GM12878 (cell line): Measurements from ENCODE around the gene CEACAM6. TPM values are rescaled to one million over a fixed set of nuclear protein-coding genes. Genes with fewer than 3 reads are reported as not detected.

ENCODE experiments used
- ATAC-seq: fragments of 200-7000 bp; cut with Tn5 transposase; 3 replicates; pipeline ENCODE4 v1.9.1; 2020; ENCODE audit warnings: mild to moderate bottlenecking, moderate library complexity
- BruUV-seq: library from RNA; stranded (reverse); fragments of 400-500 nt; replicated peaks from 2 replicates; lab custom pipeline; 2021; lab: Mats Ljungman, UMichigan
- CTCF ChIA-PET: fragments of 300-600 bp; sonication (Branson Sonifier 250); formaldehyde crosslinking; extraction: SDS; loops from one replicate; lab custom pipeline; 2021; ENCODE audit warnings: inconsistent platforms; lab: Yijun Ruan, JAX
- POLR2A ChIA-PET: fragments of 350-600 bp; formaldehyde crosslinking; extraction: SDS; loops from one replicate; lab custom pipeline; 2021; ENCODE audit warnings: inconsistent platforms; lab: Charles Lee
- RAD21 ChIA-PET: fragments of 300-600 bp; sonication (Branson Sonifier 250); formaldehyde crosslinking; loops from one replicate; lab custom pipeline; 2023; ENCODE audit warnings: antibody characterized with exemption; ENCODE audit not compliant: unreplicated experiment; lab: Charles Lee
- SMC1A ChIA-PET: fragments of 300-600 bp; sonication (Branson Sonifier 250); formaldehyde crosslinking; loops from one replicate; lab custom pipeline; 2023; ENCODE audit not compliant: unreplicated experiment, uncharacterized antibody; lab: Charles Lee
- DNase-seq: peaks from one replicate; pipeline ENCODE4 v3.0.0-alpha.2; 2011; ENCODE audit warnings: low read depth, low spot score
- FAIRE-seq: peaks from 3 replicates; lab custom pipeline; 2011; peaks lifted over from hg19 to GRCh38; lab: Jason Lieb, UNC
- H2AFZ ChIP-seq: 2 replicates; pipeline ENCODE4 v1.6.0; 2011; ENCODE audit warnings: low read depth, low read length, control low read depth; ENCODE audit not compliant: control insufficient read depth
- H3K27ac ChIP-seq: 2 replicates; pipeline ENCODE4 v1.5.1; 2011; ENCODE audit warnings: control low read depth; ENCODE audit not compliant: control insufficient read depth, insufficient read depth
- H3K27me3 ChIP-seq, 2 experiments: replicated peaks in 1 of 2; 2 replicates each; pipeline versions ENCODE4 v1.6.0 to v1.6.1; 2011; ENCODE audit warnings: low read length in 1 of 2; ENCODE audit not compliant: control insufficient read depth in 2 of 2, insufficient read depth in 2 of 2
- H3K36me3 ChIP-seq, 2 experiments: 2 replicates each; pipeline ENCODE4 v1.5.1; 2011; ENCODE audit warnings: low read length in 1 of 2; ENCODE audit not compliant: control insufficient read depth in 2 of 2, insufficient read depth in 2 of 2
- H3K4me1 ChIP-seq: 2 replicates; pipeline ENCODE4 v1.6.1; 2011; ENCODE audit warnings: mild to moderate bottlenecking, low read length, moderate library complexity, mixed read lengths; ENCODE audit not compliant: control insufficient read depth, insufficient read depth
- H3K4me2 ChIP-seq: 2 replicates; pipeline ENCODE4 v1.6.0; 2011; ENCODE audit warnings: control low read depth; ENCODE audit not compliant: control insufficient read depth, insufficient read depth
- H3K4me3 ChIP-seq: fragments of 200-600 bp; sonication (generic); 2 replicates; pipeline ENCODE4 v1.5.1; 2016
- H3K79me2 ChIP-seq: 2 replicates; pipeline ENCODE4 v1.6.0; 2011; ENCODE audit warnings: low read length; ENCODE audit not compliant: control insufficient read depth, insufficient read depth
- H3K9ac ChIP-seq: 2 replicates; pipeline ENCODE4 v1.8.0; 2011; ENCODE audit warnings: low read length, control low read depth, mixed read lengths; ENCODE audit not compliant: control insufficient read depth, insufficient read depth
- H3K9me3 ChIP-seq: replicated peaks from 3 replicates; pipeline ENCODE4 v1.5.1; 2011; ENCODE audit warnings: mild to moderate bottlenecking, low read length; ENCODE audit not compliant: control insufficient read depth, insufficient read depth
- H4K20me1 ChIP-seq: 2 replicates; pipeline ENCODE4 v1.6.0; 2011; ENCODE audit not compliant: control insufficient read depth, insufficient read depth
- FOXK2 ChIP-seq: fragments of 450-650 bp; IDR thresholded peaks from 2 replicates; pipeline ENCODE4 v1.6.1; 2017; ENCODE audit warnings: mild to moderate bottlenecking, moderate library complexity
- GATAD2B ChIP-seq: fragments of 450-650 bp; conservative IDR thresholded peaks from 2 replicates; pipeline ENCODE4 v1.6.1; 2017; ENCODE audit warnings: low read depth, mild to moderate bottlenecking, moderate library complexity
- HCFC1 ChIP-seq: fragments of 150-350 bp; IDR thresholded peaks from 2 replicates; pipeline ENCODE4 v1.6.1; 2014; ENCODE audit warnings: low read length
- KAT2A ChIP-seq: conservative IDR thresholded peaks from 2 replicates; pipeline ENCODE4 v1.6.1; 2011; ENCODE audit warnings: low read depth, low read length; ENCODE audit not compliant: control insufficient read depth
- MAX ChIP-seq: IDR thresholded peaks from 2 replicates; pipeline ENCODE4 v1.6.1; 2012; ENCODE audit warnings: low read depth, low read length, improper control_type of control experiment
- SRF ChIP-seq, 2 experiments: IDR thresholded peaks; 2 replicates each; pipeline ENCODE4 v1.6.1; 2011; ENCODE audit warnings: low read depth in 2 of 2, low read length in 2 of 2, mild to moderate bottlenecking in 1 of 2, moderate library complexity in 1 of 2
- TCF7 ChIP-seq: IDR thresholded peaks from 2 replicates; pipeline ENCODE4 v1.6.1; 2014; ENCODE audit warnings: antibody characterized with exemption, borderline replicate concordance
- ZNF217 ChIP-seq: fragments of 450-650 bp; IDR thresholded peaks from 2 replicates; pipeline ENCODE4 v1.6.1; 2017; ENCODE audit warnings: antibody characterized with exemption, mild to moderate bottlenecking
- ZNF24 ChIP-seq: fragments of 450-650 bp; IDR thresholded peaks from 2 replicates; pipeline ENCODE4 v1.6.1; 2017; ENCODE audit warnings: antibody characterized with exemption, mild to moderate bottlenecking
- ZNF622 ChIP-seq: fragments of 450-650 bp; IDR thresholded peaks from 2 replicates; pipeline ENCODE4 v1.6.1; 2017; ENCODE audit warnings: mild to moderate bottlenecking, inconsistent platforms
- WGBS: methylation state at CpG from one replicate; pipeline ENCODE4 v1.1.6; 2016; ENCODE audit warnings: low lambda C conversion rate; ENCODE audit not compliant: insufficient replicate concordance, insufficient coverage; ENCODE audit errors: missing lambda C conversion rate; 5-methylcytosine and 5-hydroxymethylcytosine counted together
- in situ Hi-C: fragments of 300-500 bp; cut with MboI; formaldehyde crosslinking; loops from 9 replicates; pipeline ENCODE4 v1.14.3; 2018; ENCODE audit warnings: mixed read lengths
- intact Hi-C: fragments of 100-400 bp; cut with micrococcal nuclease; formaldehyde crosslinking; loops from one replicate; pipeline ENCODE4 v1.14.2; 2022; ENCODE audit not compliant: unreplicated experiment
- polyA plus RNA-seq, 11 experiments: library from polyadenylated mRNA; depleted of rRNA in 4 of 11; unstranded in 6 of 11; stranded (reverse) in 5 of 11; fragments of >200 nt; fragmentation: Nextera tagmentation in 4 of 11; fragmentation: Illumina TruSeq in 1 of 11; extraction: Ambion mirVana in 4 of 11; extraction: Trizol in 1 of 11; gene quantifications; 1 replicate in 1 of 11; 2 replicates in 10 of 11; pipeline versions ENCODE4 v1.2.1 to v1.2.3, GENCODE V29; 2011 to 2016; ENCODE audit warnings: inconsistent platforms in 2 of 11, missing spikeins in 2 of 11, low read depth in 1 of 11
- total RNA-seq, 4 experiments: library from RNA; depleted of rRNA in 3 of 4; stranded (reverse); fragments of >200 nt in 3 of 4; fragmentation: Illumina TruSeq in 1 of 4; extraction: Trizol in 1 of 4; gene quantifications; 2 replicates each; pipeline versions ENCODE4 v1.2.1 to v1.2.3, GENCODE V29; 2013 to 2021
- TF ChIP-seq, protein P1 (sequence below): fragments of 450-650 bp; IDR thresholded peaks from 2 replicates; pipeline ENCODE4 v1.6.1; 2018; ENCODE audit warnings: mild to moderate bottlenecking, low read depth, moderate library complexity; ENCODE audit not compliant: partially characterized antibody
- TF ChIP-seq, protein P2 (sequence below): IDR thresholded peaks from 2 replicates; pipeline ENCODE4 v1.6.1; 2012; ENCODE audit warnings: improper control_type of control experiment, low read depth, low read length; ENCODE audit not compliant: insufficient replicate concordance
- TF ChIP-seq, protein P3 (sequence below): fragments of 450-650 bp; IDR thresholded peaks from 2 replicates; pipeline ENCODE4 v1.6.1; 2016; ENCODE audit warnings: mild to moderate bottlenecking, moderate library complexity, borderline replicate concordance

The CEACAM6 gene
- total and polyA plus RNA-seq, 10 of the 15 experiments (the other 5 are each of a cell fraction or from before 2014, with no cell fraction given) = 0.26 TPM; not detected in 9

GRCh38 chr19:41816761-41817160 lies 61.4 kb downstream of the CEACAM6 start:
- no peak overlapping the region for H3K4me2 ChIP-seq
- H3K9ac ChIP-seq = no peak overlapping the region
- H4K20me1 ChIP-seq = no peaks in the 10 kb centered on the region
- SMC1A ChIA-PET = no interaction called here
- H3K4me1 ChIP-seq = no peaks in the 10 kb centered on the region
- POLR2A ChIA-PET = no interaction called here
- H3K79me2 ChIP-seq = no peaks in the 10 kb centered on the region
- FAIRE-seq (no peak), DNase-seq (no peak), ATAC-seq (no peak)
- in situ Hi-C loops (no loop called here), intact Hi-C loops (no loop called here)
- no peaks in the 10 kb centered on the region for H3K27me3 ChIP-seq
- no TSS peak for BruUV-seq
- no peak overlapping the region for H3K4me3 ChIP-seq
- RAD21 ChIA-PET = no interaction called here
- no peaks in the 10 kb centered on the region for H3K9me3 ChIP-seq
- 50% methylated on average over 2 of the region's 2 CpGs for WGBS
- no peaks in the 10 kb centered on the region for H3K36me3 ChIP-seq
- CTCF ChIA-PET = interaction anchor here (1.0 to 1.1 kb wide), 3 partner anchors 22 to 175 kb away, joined by 3 to 8 read pairs (median 4); no protein-coding TSS in a partner anchor
- H3K27ac ChIP-seq = no peak overlapping the region
- no peak overlapping the region for H2AFZ ChIP-seq
- TF ChIP-seq GATAD2B = no peak
- TF ChIP-seq, protein P1, sequence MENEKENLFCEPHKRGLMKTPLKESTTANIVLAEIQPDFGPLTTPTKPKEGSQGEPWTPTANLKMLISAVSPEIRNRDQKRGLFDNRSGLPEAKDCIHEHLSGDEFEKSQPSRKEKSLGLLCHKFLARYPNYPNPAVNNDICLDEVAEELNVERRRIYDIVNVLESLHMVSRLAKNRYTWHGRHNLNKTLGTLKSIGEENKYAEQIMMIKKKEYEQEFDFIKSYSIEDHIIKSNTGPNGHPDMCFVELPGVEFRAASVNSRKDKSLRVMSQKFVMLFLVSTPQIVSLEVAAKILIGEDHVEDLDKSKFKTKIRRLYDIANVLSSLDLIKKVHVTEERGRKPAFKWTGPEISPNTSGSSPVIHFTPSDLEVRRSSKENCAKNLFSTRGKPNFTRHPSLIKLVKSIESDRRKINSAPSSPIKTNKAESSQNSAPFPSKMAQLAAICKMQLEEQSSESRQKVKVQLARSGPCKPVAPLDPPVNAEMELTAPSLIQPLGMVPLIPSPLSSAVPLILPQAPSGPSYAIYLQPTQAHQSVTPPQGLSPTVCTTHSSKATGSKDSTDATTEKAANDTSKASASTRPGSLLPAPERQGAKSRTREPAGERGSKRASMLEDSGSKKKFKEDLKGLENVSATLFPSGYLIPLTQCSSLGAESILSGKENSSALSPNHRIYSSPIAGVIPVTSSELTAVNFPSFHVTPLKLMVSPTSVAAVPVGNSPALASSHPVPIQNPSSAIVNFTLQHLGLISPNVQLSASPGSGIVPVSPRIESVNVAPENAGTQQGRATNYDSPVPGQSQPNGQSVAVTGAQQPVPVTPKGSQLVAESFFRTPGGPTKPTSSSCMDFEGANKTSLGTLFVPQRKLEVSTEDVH = no peak
- no peak for TF ChIP-seq ZNF217
- TF ChIP-seq FOXK2 = no peak
- TF ChIP-seq KAT2A = no peak
- TF ChIP-seq, protein P2, sequence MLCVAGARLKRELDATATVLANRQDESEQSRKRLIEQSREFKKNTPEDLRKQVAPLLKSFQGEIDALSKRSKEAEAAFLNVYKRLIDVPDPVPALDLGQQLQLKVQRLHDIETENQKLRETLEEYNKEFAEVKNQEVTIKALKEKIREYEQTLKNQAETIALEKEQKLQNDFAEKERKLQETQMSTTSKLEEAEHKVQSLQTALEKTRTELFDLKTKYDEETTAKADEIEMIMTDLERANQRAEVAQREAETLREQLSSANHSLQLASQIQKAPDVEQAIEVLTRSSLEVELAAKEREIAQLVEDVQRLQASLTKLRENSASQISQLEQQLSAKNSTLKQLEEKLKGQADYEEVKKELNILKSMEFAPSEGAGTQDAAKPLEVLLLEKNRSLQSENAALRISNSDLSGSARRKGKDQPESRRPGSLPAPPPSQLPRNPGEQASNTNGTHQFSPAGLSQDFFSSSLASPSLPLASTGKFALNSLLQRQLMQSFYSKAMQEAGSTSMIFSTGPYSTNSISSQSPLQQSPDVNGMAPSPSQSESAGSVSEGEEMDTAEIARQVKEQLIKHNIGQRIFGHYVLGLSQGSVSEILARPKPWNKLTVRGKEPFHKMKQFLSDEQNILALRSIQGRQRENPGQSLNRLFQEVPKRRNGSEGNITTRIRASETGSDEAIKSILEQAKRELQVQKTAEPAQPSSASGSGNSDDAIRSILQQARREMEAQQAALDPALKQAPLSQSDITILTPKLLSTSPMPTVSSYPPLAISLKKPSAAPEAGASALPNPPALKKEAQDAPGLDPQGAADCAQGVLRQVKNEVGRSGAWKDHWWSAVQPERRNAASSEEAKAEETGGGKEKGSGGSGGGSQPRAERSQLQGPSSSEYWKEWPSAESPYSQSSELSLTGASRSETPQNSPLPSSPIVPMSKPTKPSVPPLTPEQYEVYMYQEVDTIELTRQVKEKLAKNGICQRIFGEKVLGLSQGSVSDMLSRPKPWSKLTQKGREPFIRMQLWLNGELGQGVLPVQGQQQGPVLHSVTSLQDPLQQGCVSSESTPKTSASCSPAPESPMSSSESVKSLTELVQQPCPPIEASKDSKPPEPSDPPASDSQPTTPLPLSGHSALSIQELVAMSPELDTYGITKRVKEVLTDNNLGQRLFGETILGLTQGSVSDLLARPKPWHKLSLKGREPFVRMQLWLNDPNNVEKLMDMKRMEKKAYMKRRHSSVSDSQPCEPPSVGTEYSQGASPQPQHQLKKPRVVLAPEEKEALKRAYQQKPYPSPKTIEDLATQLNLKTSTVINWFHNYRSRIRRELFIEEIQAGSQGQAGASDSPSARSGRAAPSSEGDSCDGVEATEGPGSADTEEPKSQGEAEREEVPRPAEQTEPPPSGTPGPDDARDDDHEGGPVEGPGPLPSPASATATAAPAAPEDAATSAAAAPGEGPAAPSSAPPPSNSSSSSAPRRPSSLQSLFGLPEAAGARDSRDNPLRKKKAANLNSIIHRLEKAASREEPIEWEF = no peak
- TF ChIP-seq, protein P3, sequence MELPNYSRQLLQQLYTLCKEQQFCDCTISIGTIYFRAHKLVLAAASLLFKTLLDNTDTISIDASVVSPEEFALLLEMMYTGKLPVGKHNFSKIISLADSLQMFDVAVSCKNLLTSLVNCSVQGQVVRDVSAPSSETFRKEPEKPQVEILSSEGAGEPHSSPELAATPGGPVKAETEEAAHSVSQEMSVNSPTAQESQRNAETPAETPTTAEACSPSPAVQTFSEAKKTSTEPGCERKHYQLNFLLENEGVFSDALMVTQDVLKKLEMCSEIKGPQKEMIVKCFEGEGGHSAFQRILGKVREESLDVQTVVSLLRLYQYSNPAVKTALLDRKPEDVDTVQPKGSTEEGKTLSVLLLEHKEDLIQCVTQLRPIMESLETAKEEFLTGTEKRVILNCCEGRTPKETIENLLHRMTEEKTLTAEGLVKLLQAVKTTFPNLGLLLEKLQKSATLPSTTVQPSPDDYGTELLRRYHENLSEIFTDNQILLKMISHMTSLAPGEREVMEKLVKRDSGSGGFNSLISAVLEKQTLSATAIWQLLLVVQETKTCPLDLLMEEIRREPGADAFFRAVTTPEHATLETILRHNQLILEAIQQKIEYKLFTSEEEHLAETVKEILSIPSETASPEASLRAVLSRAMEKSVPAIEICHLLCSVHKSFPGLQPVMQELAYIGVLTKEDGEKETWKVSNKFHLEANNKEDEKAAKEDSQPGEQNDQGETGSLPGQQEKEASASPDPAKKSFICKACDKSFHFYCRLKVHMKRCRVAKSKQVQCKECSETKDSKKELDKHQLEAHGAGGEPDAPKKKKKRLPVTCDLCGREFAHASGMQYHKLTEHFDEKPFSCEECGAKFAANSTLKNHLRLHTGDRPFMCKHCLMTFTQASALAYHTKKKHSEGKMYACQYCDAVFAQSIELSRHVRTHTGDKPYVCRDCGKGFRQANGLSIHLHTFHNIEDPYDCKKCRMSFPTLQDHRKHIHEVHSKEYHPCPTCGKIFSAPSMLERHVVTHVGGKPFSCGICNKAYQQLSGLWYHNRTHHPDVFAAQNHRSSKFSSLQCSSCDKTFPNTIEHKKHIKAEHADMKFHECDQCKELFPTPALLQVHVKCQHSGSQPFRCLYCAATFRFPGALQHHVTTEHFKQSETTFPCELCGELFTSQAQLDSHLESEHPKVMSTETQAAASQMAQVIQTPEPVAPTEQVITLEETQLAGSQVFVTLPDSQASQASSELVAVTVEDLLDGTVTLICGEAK = no peak
- no peak for TF ChIP-seq SRF (IDR thresholded peaks at IDR 0.05; ENCODE audit: low read depth in 2 of 2, low read length in 2 of 2)
- TF ChIP-seq TCF7 = no peak
- TF ChIP-seq HCFC1 = no peak
- no peak for TF ChIP-seq MAX
- TF ChIP-seq ZNF24 = no peak
- no peak for TF ChIP-seq ZNF622
